GM15510 (cell line): ENCODE results near the gene SPDYE2B.
"Not testable (repeated sequence)": the region's sequence is repeated elsewhere in the genome, so short reads cannot be mapped to it uniquely, and the experiment has no call there.

ENCODE experiments used
- POLR2A ChIP-seq: IDR thresholded peaks from 3 replicates; pipeline ENCODE4 v1.6.1; 2011; ENCODE audit warnings: borderline replicate concordance; ENCODE audit not compliant: insufficient read length; ENCODE audit errors: extremely low read depth

Gene SPDYE2B

GRCh38 chr7:102649924-102650323 lies at the start of gene SPDYE2B:
TSS of gene SPDYE2B (plus strand) at chr7:102650319. CDS start at chr7:102652349, 2,030 bp downstream.
- TF ChIP-seq POLR2A: not testable (repeated sequence)

- not testable (repeated sequence) for TF ChIP-seq POLR2A
Observed at GRCh38 chr7:102616507-102617125, 33.5 kb upstream of the SPDYE2B start, which contains the start of gene RASA4. TSS of gene RASA4 (minus strand) at chr7:102616756. CDS start at chr7:102616689, 67 bp downstream.

GRCh38 chr7:102642691-102643090 lies 7.4 kb upstream of the SPDYE2B start, which contains the start of gene UPK3BL1:
TSS of gene UPK3BL1 (minus strand) at chr7:102642791. CDS start at chr7:102642741, 50 bp downstream.
- not testable (repeated sequence) for TF ChIP-seq POLR2A

- not testable (repeated sequence) for TF ChIP-seq POLR2A
Observed at GRCh38 chr7:102671166-102671955, 21.2 kb downstream of the SPDYE2B start, which contains the start of gene POLR2J2. TSS of gene POLR2J2 (minus strand) at chr7:102671663. CDS start at chr7:102671601, 62 bp downstream.
